ENCODE data around the gene DOCK4.
"Not testable (repeated sequence)": the region's sequence is repeated elsewhere in the genome, so short reads cannot be mapped to it uniquely, and the experiment has no call there.

DNA sequence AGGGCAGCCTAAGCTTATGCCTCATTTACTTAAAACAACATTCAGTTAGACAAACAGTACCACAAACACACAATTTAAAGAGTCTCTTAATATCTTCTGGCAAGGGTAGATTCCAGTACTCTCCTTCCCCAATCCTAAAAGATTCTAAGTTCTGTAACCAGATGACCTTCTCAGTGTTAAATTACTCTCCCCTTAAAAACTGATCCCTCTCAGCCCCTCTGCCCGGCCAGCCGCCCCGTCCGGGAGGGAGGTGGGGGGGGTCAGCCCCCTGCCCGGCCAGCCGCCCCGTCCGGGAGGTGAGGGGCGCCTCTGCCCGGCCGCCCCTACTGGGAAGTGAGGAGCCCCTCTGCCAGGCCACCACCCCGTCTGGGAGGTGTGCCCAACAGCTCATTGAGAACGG lies 78.2 kb downstream of the DOCK4 start:
- TF ChIP-seq, protein P1, sequence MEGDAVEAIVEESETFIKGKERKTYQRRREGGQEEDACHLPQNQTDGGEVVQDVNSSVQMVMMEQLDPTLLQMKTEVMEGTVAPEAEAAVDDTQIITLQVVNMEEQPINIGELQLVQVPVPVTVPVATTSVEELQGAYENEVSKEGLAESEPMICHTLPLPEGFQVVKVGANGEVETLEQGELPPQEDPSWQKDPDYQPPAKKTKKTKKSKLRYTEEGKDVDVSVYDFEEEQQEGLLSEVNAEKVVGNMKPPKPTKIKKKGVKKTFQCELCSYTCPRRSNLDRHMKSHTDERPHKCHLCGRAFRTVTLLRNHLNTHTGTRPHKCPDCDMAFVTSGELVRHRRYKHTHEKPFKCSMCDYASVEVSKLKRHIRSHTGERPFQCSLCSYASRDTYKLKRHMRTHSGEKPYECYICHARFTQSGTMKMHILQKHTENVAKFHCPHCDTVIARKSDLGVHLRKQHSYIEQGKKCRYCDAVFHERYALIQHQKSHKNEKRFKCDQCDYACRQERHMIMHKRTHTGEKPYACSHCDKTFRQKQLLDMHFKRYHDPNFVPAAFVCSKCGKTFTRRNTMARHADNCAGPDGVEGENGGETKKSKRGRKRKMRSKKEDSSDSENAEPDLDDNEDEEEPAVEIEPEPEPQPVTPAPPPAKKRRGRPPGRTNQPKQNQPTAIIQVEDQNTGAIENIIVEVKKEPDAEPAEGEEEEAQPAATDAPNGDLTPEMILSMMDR (IDR thresholded peaks at IDR 0.05; ENCODE audit: insufficient read depth, low read depth, low read length) = not testable (repeated sequence)
- not testable (repeated sequence) for TF ChIP-seq EZH2 (IDR thresholded peaks at IDR 0.05; ENCODE audit: insufficient read depth, low read length)
